Measurements from ENCODE around the gene BDNF. TPM values are rescaled to one million over a fixed set of nuclear protein-coding genes. Genes with fewer than 3 reads are reported as not detected.
"Not testable (repeated sequence)": the region's sequence is repeated elsewhere in the genome, so short reads cannot be mapped to it uniquely, and the experiment has no call there.

The BDNF gene
- total RNA-seq, 2 experiments from 2014 or later, result not detected

DNA sequence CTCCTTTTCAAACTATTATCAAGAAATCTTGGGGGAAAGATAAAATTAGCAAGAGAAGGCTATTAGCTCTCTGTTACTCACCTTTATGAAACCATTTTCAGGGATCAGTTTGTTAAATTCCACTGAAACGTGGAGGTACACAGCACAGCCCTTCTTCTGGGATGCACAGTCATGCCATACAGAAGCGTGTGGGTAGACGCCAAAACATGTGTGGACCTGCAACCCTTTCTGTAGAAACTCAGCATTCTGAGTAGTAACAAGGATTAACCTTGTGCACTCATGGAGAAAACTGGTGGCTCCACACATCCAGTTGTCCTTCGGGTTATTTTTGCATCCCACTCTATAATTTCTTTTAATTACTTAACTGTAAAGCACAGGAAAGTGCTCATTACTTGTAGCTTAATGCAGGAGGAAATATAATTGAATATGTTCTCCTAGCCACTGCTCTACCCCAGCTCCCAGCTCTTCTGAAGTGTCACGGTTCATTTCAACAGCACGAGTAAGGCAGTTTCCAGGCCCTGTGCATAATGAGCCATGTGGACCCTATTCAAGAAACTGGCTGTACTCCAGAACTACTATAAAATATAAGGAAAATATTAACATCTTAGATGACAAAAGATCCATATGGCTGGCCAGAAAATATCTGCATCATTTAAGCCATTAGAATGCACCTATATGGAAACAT lies 26.1 kb downstream of the BDNF start:
- ChIA-PET CTCF (no interaction called here), POLR2A (no interaction called here)

- POLR2A ChIA-PET, result no interaction called here
- CTCF ChIA-PET, result no interaction called here
Observed at GRCh38 chr11:27672836-27673464, 27.3 kb downstream of the BDNF start.

DNA sequence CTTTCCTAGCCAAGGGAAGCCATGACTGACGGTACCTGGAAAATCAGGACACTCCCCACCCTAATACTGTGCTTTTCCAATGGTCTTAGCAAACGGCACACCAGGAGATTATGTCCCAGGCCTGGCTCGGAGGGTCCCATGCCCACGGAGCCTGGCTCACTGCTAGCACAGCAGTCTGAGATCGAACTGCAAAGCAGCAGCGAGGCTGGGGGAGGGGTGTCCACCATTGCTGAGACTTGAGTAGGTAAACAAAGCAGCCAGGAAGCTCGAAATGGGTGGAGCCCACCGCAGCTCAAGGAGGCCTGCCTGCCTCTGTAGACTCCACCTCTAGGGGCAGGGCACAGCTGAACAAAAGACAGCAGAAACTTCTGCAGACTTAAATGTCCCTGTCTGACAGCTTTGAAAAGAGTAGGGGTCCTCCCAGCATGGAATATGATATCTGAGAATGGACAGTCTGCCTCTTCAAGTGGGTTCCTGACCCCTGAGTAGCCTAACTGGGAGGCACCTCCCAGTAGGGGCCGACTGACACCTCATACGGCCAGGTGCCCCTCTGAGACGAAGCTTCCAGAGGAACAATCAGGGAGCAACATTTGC lies 34.6 kb downstream of the BDNF start:
- CTCF ChIA-PET, POLR2A ChIA-PET: not testable (repeated sequence)

DNA sequence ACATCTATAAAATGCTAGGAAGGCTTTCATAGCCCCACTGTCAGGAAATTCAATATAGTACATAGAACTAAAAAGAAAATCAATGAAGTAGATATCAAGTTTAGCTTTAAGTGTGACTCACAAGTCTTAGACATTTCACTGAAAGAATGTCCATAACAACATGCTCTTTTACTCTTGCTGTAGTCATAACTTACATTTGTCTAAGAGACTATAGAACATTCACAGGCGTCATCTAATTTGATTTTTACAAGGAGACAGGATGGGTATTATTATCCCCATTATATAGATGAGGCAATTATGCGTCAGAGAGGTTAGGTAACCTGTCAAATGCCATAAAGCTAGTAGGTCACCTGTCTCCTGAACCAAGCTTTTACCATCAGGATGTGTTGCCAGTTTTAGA lies 36.9 kb downstream of the BDNF start:
- ChIA-PET POLR2A (no interaction called here), CTCF (no interaction called here)

DNA sequence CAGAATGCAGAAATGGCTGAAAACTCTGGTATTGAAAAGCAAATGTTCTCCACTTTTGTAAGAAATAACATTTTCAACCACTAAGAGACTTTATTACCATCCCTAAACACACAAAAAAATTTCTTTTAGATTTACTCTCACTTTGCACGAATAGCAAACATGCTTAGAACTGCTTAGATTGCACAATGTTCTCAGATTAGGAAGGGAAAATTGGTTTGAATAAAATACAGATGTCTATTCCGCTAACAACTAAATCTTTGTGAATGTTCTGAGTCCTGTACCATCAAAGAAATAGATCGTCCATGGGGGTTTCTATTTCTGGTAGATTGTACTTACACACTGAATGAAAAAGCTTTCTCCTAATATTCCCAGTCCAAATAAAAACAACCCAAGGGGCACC lies 40.1 kb downstream of the BDNF start:
- ChIA-PET CTCF (no interaction called here), POLR2A (no interaction called here)

- POLR2A ChIA-PET, result no interaction called here
- CTCF ChIA-PET, result no interaction called here
Observed at GRCh38 chr11:27658535-27659236, 41.6 kb downstream of the BDNF start.

GRCh38 chr11:27656806-27657483 lies 43.3 kb downstream of the BDNF start:
- CTCF ChIA-PET, result no interaction called here

GRCh38 chr11:27656320-27656719 lies 43.9 kb downstream of the BDNF start:
- POLR2A ChIA-PET, result no interaction called here
- CTCF ChIA-PET, result no interaction called here

More at GRCh38 chr11:27656806-27657483, 43.3 kb downstream of the BDNF start:
- POLR2A ChIA-PET, result no interaction called here

GRCh38 chr11:27653990-27654758 lies 46.1 kb downstream of the BDNF start:
- POLR2A ChIA-PET, result no interaction called here
- CTCF ChIA-PET, result no interaction called here

- ChIA-PET POLR2A (no interaction called here), CTCF (no interaction called here)
Observed at GRCh38 chr11:27651711-27652110, 48.5 kb downstream of the BDNF start.

GRCh38 chr11:27650988-27651387 lies 49.3 kb downstream of the BDNF start:
- ChIA-PET CTCF (no interaction called here), POLR2A (no interaction called here)

GRCh38 chr11:27649800-27650199 lies 50.5 kb downstream of the BDNF start:
- ChIA-PET POLR2A (no interaction called here), CTCF (no interaction called here)

- CTCF ChIA-PET, result no interaction called here
Observed at GRCh38 chr11:27648840-27649239, 51.4 kb downstream of the BDNF start.

DNA sequence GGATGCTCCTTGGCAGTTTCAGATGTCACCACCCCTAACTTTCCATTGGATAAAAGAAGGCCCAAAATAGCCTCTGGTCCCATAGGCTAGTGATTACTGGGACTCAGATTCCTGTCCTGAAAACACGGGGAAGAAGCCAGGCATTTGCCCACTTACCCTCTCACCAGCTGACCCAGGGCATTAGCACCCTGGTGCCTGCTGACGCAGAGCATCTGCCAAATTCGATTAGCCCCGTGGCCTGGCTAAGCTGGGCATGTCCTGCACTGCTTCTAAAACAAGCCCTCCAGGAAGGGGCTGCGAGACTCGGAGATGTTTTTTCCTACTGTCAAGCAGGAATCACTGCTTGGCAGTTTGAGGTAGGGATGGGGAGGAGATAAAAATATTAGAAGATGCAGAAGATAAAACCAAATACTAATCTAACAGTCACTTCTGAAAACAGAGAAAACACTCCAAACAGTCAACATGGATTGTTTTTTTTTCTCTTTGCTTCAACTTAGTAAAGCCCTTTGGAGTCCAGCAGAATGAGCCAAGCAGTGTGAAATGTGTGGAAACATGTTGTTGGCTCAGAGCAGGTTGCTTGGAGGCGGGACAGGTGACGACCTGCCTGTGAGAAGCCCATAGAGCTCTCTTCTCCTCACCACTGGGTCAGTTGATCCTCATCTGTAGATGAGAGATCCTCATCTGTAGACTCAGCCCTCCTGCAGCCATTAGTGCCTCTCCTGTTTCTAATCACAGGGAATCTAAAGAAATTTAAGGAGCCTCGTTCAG lies 54.0 kb downstream of the BDNF start:
- ChIA-PET POLR2A (no interaction called here), CTCF (no interaction called here)

More at GRCh38 chr11:27648840-27649239, 51.4 kb downstream of the BDNF start:
- POLR2A ChIA-PET, result no interaction called here

DNA sequence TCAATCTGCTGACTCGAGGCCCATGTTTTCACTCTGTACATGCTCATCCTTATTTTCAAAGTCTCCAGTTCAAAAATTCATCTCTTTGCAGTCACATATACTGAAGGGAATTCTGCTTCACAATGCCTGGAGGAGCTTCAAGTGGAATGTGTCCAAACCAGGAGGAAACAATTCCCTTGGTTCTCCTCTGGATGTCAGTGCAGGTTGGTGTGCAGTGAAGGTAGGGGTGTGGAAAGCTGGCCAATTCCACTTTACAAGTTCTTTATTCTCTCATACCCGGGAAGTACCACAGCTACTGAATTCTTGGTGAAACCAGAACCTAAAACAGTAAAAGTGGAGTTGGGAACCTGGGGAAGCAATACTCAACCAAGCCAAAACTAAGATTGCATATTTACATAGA lies 57.3 kb downstream of the BDNF start:
- ChIA-PET CTCF (no interaction called here), POLR2A (no interaction called here)

GRCh38 chr11:27640954-27641353 lies 59.3 kb downstream of the BDNF start:
- ChIA-PET POLR2A (no interaction called here), CTCF (no interaction called here)

DNA sequence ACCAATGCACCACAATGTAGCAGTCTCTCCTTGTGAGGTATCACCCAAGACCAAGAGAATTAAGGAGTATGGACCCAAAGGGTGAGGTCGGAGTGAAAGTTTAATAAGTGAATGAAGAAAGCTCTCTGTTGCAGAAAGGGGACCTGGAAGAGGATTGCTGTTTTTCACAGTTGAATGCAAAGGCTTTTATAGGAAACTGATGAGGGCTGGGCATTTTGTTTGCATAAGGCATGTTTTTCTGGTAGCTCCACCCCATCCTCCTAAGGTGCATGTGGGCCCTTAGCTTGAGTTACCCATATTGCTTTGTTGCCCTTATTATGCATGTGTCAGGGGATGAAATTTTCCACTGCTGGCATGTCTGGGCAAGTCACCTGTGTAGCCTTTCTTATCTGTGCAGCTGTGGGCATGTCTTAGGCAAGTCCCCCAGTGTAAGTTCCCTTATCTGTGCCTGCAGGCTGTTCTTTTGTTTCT lies 64.7 kb downstream of the BDNF start:
- ChIA-PET CTCF (no interaction called here), POLR2A (no interaction called here)

DNA sequence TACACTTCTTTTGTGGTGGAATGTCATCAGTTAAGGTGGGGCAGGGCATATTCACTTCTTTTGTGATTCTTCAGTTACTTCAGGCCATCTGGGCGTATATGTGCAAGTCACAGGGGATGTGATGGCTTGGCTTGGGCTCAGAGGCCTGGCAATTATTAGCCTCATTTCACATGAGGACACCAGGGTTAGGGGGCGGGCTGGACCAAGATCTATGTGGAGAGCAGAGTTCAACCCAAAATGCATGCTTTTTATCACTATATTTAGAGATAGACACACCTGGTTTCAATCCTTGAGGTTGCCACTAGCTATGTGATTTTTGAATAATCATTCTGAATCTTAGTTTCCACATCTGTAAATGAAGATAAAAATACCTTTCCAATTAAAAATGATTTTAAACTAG lies 65.5 kb downstream of the BDNF start:
- CTCF ChIA-PET, POLR2A ChIA-PET: not testable (repeated sequence)

DNA sequence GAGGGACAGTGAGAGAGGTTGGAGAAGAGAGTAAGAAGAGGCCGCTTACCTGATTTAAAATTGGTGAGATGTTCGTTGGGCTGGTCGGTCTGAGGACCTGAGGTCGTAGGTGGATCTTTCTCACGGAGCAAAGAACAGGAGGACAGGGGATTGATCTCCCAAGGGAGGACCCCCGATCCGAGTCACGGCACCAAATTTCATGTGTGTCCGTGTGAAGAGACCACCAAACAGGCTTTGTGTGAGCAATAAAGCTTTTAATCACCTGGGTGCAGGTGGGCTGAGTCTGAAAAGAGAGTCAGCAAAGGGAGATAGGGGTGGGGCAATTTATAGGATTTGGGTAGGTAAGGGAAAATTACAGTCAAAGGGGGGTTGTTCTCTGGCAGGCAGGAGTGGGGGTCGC lies 66.0 kb downstream of the BDNF start:
- CTCF ChIA-PET, POLR2A ChIA-PET: not testable (repeated sequence)
